ENCODE measurements around the gene FAHD1.

- TF ChIP-seq REST (IDR thresholded peaks at IDR 0.05) (no peak), CTCF (IDR thresholded peaks at IDR 0.05; ENCODE audit: low read depth, low read length, missing input control) (no peak), JUND (IDR thresholded peaks at IDR 0.05) (no peak), GABPA (IDR thresholded peaks at IDR 0.05 in 1 of 2, conservative IDR thresholded peaks at IDR 0.05 in 1 of 2) (no peak), ZBTB33 (IDR thresholded peaks at IDR 0.05) (no peak), SP1 (IDR thresholded peaks at IDR 0.05) (no peak), TAF1 (conservative IDR thresholded peaks at IDR 0.05) (no peak)
These were observed 35.4 kb downstream of the FAHD1 start for GRCh38 chr16:1862394-1862793.

All from liver (tissue), 3 donors.